Gastrocnemius medialis (tissue), 4 donors: Measurements from ENCODE around the gene SLC2A1.

Experiments
- CTCF ChIP-seq, 5 experiments: fragments of 450-650 bp in 3 of 5; fragments of 200-600 bp in 2 of 5; sonication (generic) in 2 of 5; IDR thresholded peaks in 4 of 5; conservative IDR thresholded peaks in 1 of 5; 1 replicate in 4 of 5; 2 replicates in 1 of 5; pipeline ENCODE4 v1.5.1; 2016 to 2019; ENCODE audit warnings: antibody characterized with exemption in 5 of 5, mild to moderate bottlenecking in 3 of 5, moderate library complexity in 3 of 5
- POLR2A ChIP-seq, 2 donors: fragments of 450-650 bp; IDR thresholded peaks; one replicate each; pipeline ENCODE4 v1.6.1; 2017; ENCODE audit warnings: antibody characterized with exemption in 2 of 2, mild to moderate bottlenecking in 2 of 2, moderate library complexity in 2 of 2

- no peak for TF ChIP-seq POLR2A (IDR thresholded peaks at IDR 0.05)
- TF ChIP-seq CTCF (IDR thresholded peaks at IDR 0.05 in 4 of 5, conservative IDR thresholded peaks at IDR 0.05 in 1 of 5), result no peak
Measured at GRCh38 chr1:42886046-42886739, 72.5 kb downstream of the SLC2A1 start.
